Stomach (tissue), 4 donors: ENCODE data around the gene CTXN2.

Experiments
- EP300 ChIP-seq: sonication (generic); formaldehyde crosslinking; IDR thresholded peaks from one replicate; pipeline ENCODE4 v1.6.1; 2017; ENCODE audit warnings: antibody characterized with exemption
- POLR2AphosphoS5 ChIP-seq, 3 donors: sonication (generic); formaldehyde crosslinking; IDR thresholded peaks; one replicate each; pipeline ENCODE4 v1.6.1; 2016; ENCODE audit warnings: antibody characterized with exemption in 3 of 3
- TF ChIP-seq, protein P1 (sequence below), 7 experiments: fragments of 450-650 bp in 4 of 7; fragments of 200-600 bp in 3 of 7; sonication (generic) in 3 of 7; IDR thresholded peaks; one replicate each; pipeline ENCODE4 v1.5.1; 2016 to 2019; ENCODE audit warnings: antibody characterized with exemption in 7 of 7, control low read depth in 2 of 7, mild to moderate bottlenecking in 1 of 7

DNA sequence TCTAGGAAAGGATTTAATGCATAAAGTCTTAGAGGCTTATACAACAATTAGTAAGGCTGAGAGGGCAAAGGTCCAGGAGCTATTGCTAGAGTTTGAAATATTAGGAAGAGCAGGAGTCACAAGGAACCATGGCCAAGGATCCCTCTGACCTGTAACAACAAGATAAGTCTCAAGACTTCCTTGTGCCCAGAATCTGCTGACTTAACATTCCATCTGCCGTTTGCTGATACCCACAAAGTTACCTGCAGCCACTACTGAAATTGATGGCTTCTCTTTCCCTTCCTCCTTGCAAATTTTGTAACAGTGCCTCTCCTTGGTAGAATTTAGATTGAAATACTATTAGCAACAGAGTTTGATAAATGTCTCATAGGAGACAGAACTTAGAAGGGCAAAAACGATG, 8.7 kb upstream of the CTXN2 start:
- TF ChIP-seq EP300 (no peak), POLR2AphosphoS5 (IDR thresholded peaks at IDR 0.05) (no peak)
- TF ChIP-seq, protein P1, sequence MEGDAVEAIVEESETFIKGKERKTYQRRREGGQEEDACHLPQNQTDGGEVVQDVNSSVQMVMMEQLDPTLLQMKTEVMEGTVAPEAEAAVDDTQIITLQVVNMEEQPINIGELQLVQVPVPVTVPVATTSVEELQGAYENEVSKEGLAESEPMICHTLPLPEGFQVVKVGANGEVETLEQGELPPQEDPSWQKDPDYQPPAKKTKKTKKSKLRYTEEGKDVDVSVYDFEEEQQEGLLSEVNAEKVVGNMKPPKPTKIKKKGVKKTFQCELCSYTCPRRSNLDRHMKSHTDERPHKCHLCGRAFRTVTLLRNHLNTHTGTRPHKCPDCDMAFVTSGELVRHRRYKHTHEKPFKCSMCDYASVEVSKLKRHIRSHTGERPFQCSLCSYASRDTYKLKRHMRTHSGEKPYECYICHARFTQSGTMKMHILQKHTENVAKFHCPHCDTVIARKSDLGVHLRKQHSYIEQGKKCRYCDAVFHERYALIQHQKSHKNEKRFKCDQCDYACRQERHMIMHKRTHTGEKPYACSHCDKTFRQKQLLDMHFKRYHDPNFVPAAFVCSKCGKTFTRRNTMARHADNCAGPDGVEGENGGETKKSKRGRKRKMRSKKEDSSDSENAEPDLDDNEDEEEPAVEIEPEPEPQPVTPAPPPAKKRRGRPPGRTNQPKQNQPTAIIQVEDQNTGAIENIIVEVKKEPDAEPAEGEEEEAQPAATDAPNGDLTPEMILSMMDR (IDR thresholded peaks at IDR 0.05) = no peak
